CD4-positive, alpha-beta T cell treated with Interleukin-12 subunit alpha and Interleukin-12 subunit beta, for 1 hour (primary cell): Measurements from ENCODE around the gene CACNG5.
"Not testable (repeated sequence)": the region's sequence is repeated elsewhere in the genome, so short reads cannot be mapped to it uniquely, and the experiment has no call there.

Experiments
- DNase-seq: peaks from one replicate; pipeline ENCODE4 v3.0.0-alpha.2; 2020

Gene CACNG5

GRCh38 chr17:66855204-66855603 is 20.3 kb downstream of the CACNG5 start:
- DNase-seq: peak; percentile 16

GRCh38 chr17:66858226-66859083 is 23.5 kb downstream of the CACNG5 start:
- no peak for DNase-seq

GRCh38 chr17:66859353-66859752 is 24.4 kb downstream of the CACNG5 start:
- DNase-seq: no peak

- DNase-seq: no peak
These were observed 25.3 kb downstream of the CACNG5 start for GRCh38 chr17:66860204-66860603.

GRCh38 chr17:66863820-66864219 is 28.9 kb downstream of the CACNG5 start:
- no peak for DNase-seq

- DNase-seq: no peak
These were observed 30.2 kb downstream of the CACNG5 start for GRCh38 chr17:66865151-66865550.

- no peak for DNase-seq
These were observed 39.0 kb downstream of the CACNG5 start for GRCh38 chr17:66873962-66874361.

GRCh38 chr17:66884931-66885330 is 50.0 kb downstream of the CACNG5 start:
- no peak for DNase-seq

GRCh38 chr17:66885417-66885816 is 50.5 kb downstream of the CACNG5 start:
- DNase-seq: no peak

GRCh38 chr17:66889480-66890230 is 54.7 kb downstream of the CACNG5 start:
- no peak for DNase-seq

- DNase-seq: no peak
These were observed 57.3 kb downstream of the CACNG5 start for GRCh38 chr17:66892246-66892645.

- no peak for DNase-seq
These were observed 58.5 kb downstream of the CACNG5 start for GRCh38 chr17:66893382-66893781.

GRCh38 chr17:66893863-66894262 is 58.9 kb downstream of the CACNG5 start:
- no peak for DNase-seq

- no peak for DNase-seq
These were observed 62.2 kb downstream of the CACNG5 start for GRCh38 chr17:66897141-66897540.

- no peak for DNase-seq
These were observed 63.6 kb downstream of the CACNG5 start for GRCh38 chr17:66898536-66898935.

- no peak for DNase-seq
These were observed 65.5 kb downstream of the CACNG5 start for GRCh38 chr17:66900126-66901010.

- not testable (repeated sequence) for DNase-seq
These were observed 68.4 kb downstream of the CACNG5 start for GRCh38 chr17:66903296-66903695.

- DNase-seq: no peak
These were observed 68.9 kb downstream of the CACNG5 start for GRCh38 chr17:66903781-66904180.

- no peak for DNase-seq
These were observed 70.1 kb downstream of the CACNG5 start for GRCh38 chr17:66904760-66905624.

- DNase-seq: peak; percentile 61
These were observed 71.7 kb downstream of the CACNG5 start for GRCh38 chr17:66906321-66907278.
